NCI-H128 (cell line): ENCODE data around the gene MEF2A.
"Not testable (repeated sequence)": the region's sequence is repeated elsewhere in the genome, so short reads cannot be mapped to it uniquely, and the experiment has no call there.

ENCODE experiments used
- DNase-seq: peaks from one replicate; lab custom pipeline; 2025; ENCODE audit not compliant: unreplicated experiment; lab: John Stamatoyannopoulos, UW

MEF2A gene

GRCh38 chr15:99644913-99645542 is 79.2 kb downstream of the MEF2A start:
- DNase-seq: no peak

- no peak for DNase-seq
These were observed 79.8 kb downstream of the MEF2A start for GRCh38 chr15:99645543-99645935.

GRCh38 chr15:99645951-99646350 is 80.2 kb downstream of the MEF2A start:
- DNase-seq: no peak

- no peak for DNase-seq
These were observed 85.4 kb downstream of the MEF2A start for GRCh38 chr15:99651023-99651807.

- no peak for DNase-seq
These were observed 90.4 kb downstream of the MEF2A start for GRCh38 chr15:99656205-99656604.

- DNase-seq: no peak
These were observed 92.2 kb downstream of the MEF2A start for GRCh38 chr15:99657996-99658395.

- no peak for DNase-seq
These were observed 97.1 kb downstream of the MEF2A start for GRCh38 chr15:99662903-99663302.

- DNase-seq: not testable (repeated sequence)
These were observed 100.3 kb downstream of the MEF2A start for GRCh38 chr15:99666073-99666472.

GRCh38 chr15:99668533-99669182 is 102.9 kb downstream of the MEF2A start:
- DNase-seq: no peak

- no peak for DNase-seq
These were observed 103.5 kb downstream of the MEF2A start for GRCh38 chr15:99669250-99669649.

- DNase-seq: no peak
These were observed 106.3 kb downstream of the MEF2A start for GRCh38 chr15:99671926-99672635.

GRCh38 chr15:99673111-99673510 is 107.3 kb downstream of the MEF2A start:
- DNase-seq: no peak

- DNase-seq: no peak
These were observed 108.5 kb downstream of the MEF2A start for GRCh38 chr15:99674279-99674678.

GRCh38 chr15:99677540-99678134 is 111.9 kb downstream of the MEF2A start:
- no peak for DNase-seq

- no peak for DNase-seq
These were observed 114.5 kb downstream of the MEF2A start for GRCh38 chr15:99680276-99680675.

- no peak for DNase-seq
These were observed 116.2 kb downstream of the MEF2A start for GRCh38 chr15:99681990-99682389.

- no peak for DNase-seq
These were observed 116.7 kb downstream of the MEF2A start for GRCh38 chr15:99682455-99682854.

GRCh38 chr15:99683000-99683670 is 117.4 kb downstream of the MEF2A start:
- DNase-seq: no peak

GRCh38 chr15:99686290-99686689 is 120.5 kb downstream of the MEF2A start:
- DNase-seq: no peak

GRCh38 chr15:99692825-99693224 is 127.0 kb downstream of the MEF2A start:
- DNase-seq: no peak

GRCh38 chr15:99696096-99696495 is 130.3 kb downstream of the MEF2A start:
- no peak for DNase-seq
